H1 (cell line): ENCODE measurements around the gene BAIAP2. TPM values are rescaled to one million over a fixed set of nuclear protein-coding genes. Genes with fewer than 3 reads are reported as not detected.

Experiments
- POLR2AphosphoS5 ChIP-seq: IDR thresholded peaks from 2 replicates; pipeline ENCODE4 v1.6.1; 2011; ENCODE audit warnings: low read depth, low read length
- polyA plus RNA-seq, 7 experiments: library from polyadenylated mRNA; depleted of rRNA in 3 of 7; stranded (reverse) in 5 of 7; unstranded in 2 of 7; fragments of >200 nt in 5 of 7; fragments of 200-250 nt in 2 of 7; gene quantifications; 1 replicate in 5 of 7; 2 replicates in 1 of 7; 4 replicates in 1 of 7; pipeline versions ENCODE4 v1.2.1 to v1.2.3, GENCODE V29; 2011 to 2013; ENCODE audit warnings: missing spikeins in 2 of 7, mixed read lengths in 2 of 7
- total RNA-seq: library from RNA; stranded (reverse); fragmentation: NEBNext Ultra II Directional; extraction: Animal tissue kit (Norgen Biotek cat#: 25700); gene quantifications from 2 replicates; pipeline ENCODE4 v1.2.1, GENCODE V29; 2021
- TF ChIP-seq, protein P1 (sequence below): fragments of 300-600 bp; sonication (generic); IDR thresholded peaks from 2 replicates; pipeline ENCODE4 v1.7.1; 2012; ENCODE audit warnings: low read length, moderate library complexity, mild to moderate bottlenecking, inconsistent platforms; ENCODE audit not compliant: insufficient replicate concordance

The BAIAP2 gene
- total and polyA plus RNA-seq, 2 of the 8 experiments (the other 6 are each of a cell fraction or from before 2014, with no cell fraction given): 10.0 to 22.8 TPM

DNA sequence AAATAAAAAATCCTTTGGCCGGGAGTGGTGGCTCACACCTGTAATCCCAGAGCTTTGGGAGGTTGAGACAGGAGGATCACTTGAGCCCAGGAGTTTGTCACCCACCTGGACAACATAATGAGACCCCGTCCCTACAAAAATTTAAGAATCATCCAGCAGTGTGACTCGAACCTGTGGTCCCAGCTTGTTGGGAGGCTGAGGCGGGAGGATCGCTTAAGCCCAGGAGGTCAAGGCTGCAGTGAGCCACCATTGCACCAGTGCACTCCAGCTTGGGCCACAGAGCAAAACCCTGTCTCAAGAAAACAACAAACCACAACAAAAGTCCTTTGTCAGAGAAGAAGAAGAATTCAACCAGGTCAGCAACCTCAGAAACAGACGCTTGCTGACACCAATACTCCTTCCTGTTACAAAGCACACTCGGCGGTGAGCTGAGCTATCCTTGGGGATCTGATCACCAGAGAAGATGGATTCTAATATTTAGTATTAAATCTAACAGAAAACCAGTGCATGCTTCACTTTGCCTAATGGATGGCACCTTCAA lies 117.4 kb downstream of the BAIAP2 start (continued):
- TF ChIP-seq, protein P1, sequence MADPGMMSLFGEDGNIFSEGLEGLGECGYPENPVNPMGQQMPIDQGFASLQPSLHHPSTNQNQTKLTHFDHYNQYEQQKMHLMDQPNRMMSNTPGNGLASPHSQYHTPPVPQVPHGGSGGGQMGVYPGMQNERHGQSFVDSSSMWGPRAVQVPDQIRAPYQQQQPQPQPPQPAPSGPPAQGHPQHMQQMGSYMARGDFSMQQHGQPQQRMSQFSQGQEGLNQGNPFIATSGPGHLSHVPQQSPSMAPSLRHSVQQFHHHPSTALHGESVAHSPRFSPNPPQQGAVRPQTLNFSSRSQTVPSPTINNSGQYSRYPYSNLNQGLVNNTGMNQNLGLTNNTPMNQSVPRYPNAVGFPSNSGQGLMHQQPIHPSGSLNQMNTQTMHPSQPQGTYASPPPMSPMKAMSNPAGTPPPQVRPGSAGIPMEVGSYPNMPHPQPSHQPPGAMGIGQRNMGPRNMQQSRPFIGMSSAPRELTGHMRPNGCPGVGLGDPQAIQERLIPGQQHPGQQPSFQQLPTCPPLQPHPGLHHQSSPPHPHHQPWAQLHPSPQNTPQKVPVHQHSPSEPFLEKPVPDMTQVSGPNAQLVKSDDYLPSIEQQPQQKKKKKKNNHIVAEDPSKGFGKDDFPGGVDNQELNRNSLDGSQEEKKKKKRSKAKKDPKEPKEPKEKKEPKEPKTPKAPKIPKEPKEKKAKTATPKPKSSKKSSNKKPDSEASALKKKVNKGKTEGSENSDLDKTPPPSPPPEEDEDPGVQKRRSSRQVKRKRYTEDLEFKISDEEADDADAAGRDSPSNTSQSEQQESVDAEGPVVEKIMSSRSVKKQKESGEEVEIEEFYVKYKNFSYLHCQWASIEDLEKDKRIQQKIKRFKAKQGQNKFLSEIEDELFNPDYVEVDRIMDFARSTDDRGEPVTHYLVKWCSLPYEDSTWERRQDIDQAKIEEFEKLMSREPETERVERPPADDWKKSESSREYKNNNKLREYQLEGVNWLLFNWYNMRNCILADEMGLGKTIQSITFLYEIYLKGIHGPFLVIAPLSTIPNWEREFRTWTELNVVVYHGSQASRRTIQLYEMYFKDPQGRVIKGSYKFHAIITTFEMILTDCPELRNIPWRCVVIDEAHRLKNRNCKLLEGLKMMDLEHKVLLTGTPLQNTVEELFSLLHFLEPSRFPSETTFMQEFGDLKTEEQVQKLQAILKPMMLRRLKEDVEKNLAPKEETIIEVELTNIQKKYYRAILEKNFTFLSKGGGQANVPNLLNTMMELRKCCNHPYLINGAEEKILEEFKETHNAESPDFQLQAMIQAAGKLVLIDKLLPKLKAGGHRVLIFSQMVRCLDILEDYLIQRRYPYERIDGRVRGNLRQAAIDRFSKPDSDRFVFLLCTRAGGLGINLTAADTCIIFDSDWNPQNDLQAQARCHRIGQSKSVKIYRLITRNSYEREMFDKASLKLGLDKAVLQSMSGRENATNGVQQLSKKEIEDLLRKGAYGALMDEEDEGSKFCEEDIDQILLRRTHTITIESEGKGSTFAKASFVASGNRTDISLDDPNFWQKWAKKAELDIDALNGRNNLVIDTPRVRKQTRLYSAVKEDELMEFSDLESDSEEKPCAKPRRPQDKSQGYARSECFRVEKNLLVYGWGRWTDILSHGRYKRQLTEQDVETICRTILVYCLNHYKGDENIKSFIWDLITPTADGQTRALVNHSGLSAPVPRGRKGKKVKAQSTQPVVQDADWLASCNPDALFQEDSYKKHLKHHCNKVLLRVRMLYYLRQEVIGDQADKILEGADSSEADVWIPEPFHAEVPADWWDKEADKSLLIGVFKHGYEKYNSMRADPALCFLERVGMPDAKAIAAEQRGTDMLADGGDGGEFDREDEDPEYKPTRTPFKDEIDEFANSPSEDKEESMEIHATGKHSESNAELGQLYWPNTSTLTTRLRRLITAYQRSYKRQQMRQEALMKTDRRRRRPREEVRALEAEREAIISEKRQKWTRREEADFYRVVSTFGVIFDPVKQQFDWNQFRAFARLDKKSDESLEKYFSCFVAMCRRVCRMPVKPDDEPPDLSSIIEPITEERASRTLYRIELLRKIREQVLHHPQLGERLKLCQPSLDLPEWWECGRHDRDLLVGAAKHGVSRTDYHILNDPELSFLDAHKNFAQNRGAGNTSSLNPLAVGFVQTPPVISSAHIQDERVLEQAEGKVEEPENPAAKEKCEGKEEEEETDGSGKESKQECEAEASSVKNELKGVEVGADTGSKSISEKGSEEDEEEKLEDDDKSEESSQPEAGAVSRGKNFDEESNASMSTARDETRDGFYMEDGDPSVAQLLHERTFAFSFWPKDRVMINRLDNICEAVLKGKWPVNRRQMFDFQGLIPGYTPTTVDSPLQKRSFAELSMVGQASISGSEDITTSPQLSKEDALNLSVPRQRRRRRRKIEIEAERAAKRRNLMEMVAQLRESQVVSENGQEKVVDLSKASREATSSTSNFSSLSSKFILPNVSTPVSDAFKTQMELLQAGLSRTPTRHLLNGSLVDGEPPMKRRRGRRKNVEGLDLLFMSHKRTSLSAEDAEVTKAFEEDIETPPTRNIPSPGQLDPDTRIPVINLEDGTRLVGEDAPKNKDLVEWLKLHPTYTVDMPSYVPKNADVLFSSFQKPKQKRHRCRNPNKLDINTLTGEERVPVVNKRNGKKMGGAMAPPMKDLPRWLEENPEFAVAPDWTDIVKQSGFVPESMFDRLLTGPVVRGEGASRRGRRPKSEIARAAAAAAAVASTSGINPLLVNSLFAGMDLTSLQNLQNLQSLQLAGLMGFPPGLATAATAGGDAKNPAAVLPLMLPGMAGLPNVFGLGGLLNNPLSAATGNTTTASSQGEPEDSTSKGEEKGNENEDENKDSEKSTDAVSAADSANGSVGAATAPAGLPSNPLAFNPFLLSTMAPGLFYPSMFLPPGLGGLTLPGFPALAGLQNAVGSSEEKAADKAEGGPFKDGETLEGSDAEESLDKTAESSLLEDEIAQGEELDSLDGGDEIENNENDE: no peak
- no peak for TF ChIP-seq POLR2AphosphoS5
